H9 (cell line): ENCODE data around the gene APOA1. TPM values are rescaled to one million over a fixed set of nuclear protein-coding genes. Genes with fewer than 3 reads are reported as not detected.

ENCODE experiments used
- DNase-seq: peaks from one replicate; pipeline ENCODE4 v3.0.0-alpha.2; 2017
- H2AFZ ChIP-seq: one replicate; pipeline ENCODE4 v1.6.1; 2013; ENCODE audit warnings: mild to moderate bottlenecking, low read length, control low read depth, moderate library complexity
- H2AK5ac ChIP-seq: 2 replicates; pipeline ENCODE4 v1.6.1; 2013; ENCODE audit warnings: low read length, control low read depth, mixed read lengths; ENCODE audit not compliant: insufficient read length
- H2BK120ac ChIP-seq: one replicate; pipeline ENCODE4 v1.6.1; 2013; ENCODE audit warnings: low read depth, mild to moderate bottlenecking, low read length, control low read depth, inconsistent platforms; ENCODE audit not compliant: poor library complexity, severe bottlenecking
- H2BK12ac ChIP-seq: 2 replicates; pipeline ENCODE4 v1.6.1; 2013; ENCODE audit warnings: low read length, control low read depth, mixed read lengths, low read depth; ENCODE audit not compliant: insufficient read length
- H2BK15ac ChIP-seq: 2 replicates; pipeline ENCODE4 v1.6.1; 2013; ENCODE audit warnings: low read depth, low read length, control low read depth
- H2BK20ac ChIP-seq: one replicate; pipeline ENCODE4 v1.6.1; 2013; ENCODE audit warnings: low read depth, mild to moderate bottlenecking, low read length, control low read depth, inconsistent platforms; ENCODE audit not compliant: poor library complexity, severe bottlenecking
- H2BK5ac ChIP-seq: 2 replicates; pipeline ENCODE4 v1.6.1; 2013; ENCODE audit warnings: low read length, control low read depth, mixed read lengths; ENCODE audit not compliant: insufficient read length
- H3K14ac ChIP-seq: 2 replicates; pipeline ENCODE4 v1.6.1; 2013; ENCODE audit warnings: low read length, control low read depth; ENCODE audit not compliant: insufficient read depth
- H3K18ac ChIP-seq: 2 replicates; pipeline ENCODE4 v1.6.1; 2013; ENCODE audit warnings: low read depth, mild to moderate bottlenecking, mixed read lengths, low read length, control low read depth; ENCODE audit not compliant: insufficient read length
- H3K23ac ChIP-seq: 2 replicates; pipeline ENCODE4 v1.6.1; 2013; ENCODE audit warnings: low read length, control low read depth, mixed read lengths, low read depth; ENCODE audit not compliant: insufficient read length
- H3K23me2 ChIP-seq: 2 replicates; pipeline ENCODE4 v1.6.1; 2013; ENCODE audit warnings: low read depth, mild to moderate bottlenecking, mixed read lengths, low read length, control low read depth; ENCODE audit not compliant: insufficient read length, poor library complexity, severe bottlenecking
- H3K27ac ChIP-seq: 2 replicates; pipeline ENCODE4 v1.5.1; 2013; ENCODE audit warnings: low read length, control low read depth, mixed read lengths, low read depth; ENCODE audit not compliant: insufficient read length
- H3K27me3 ChIP-seq: 2 replicates; pipeline ENCODE4 v1.6.1; 2013; ENCODE audit warnings: low read length, control low read depth, inconsistent platforms; ENCODE audit not compliant: insufficient read depth
- H3K4ac ChIP-seq: 2 replicates; pipeline ENCODE4 v1.6.1; 2013; ENCODE audit warnings: low read depth, mild to moderate bottlenecking, control low read depth, inconsistent platforms, low read length, moderate library complexity
- H3K4me1 ChIP-seq: 2 replicates; pipeline ENCODE4 v1.6.1; 2013; ENCODE audit warnings: low read length, control low read depth, inconsistent platforms; ENCODE audit not compliant: insufficient read depth
- H3K4me2 ChIP-seq: 2 replicates; pipeline ENCODE4 v1.6.1; 2013; ENCODE audit warnings: low read length, control low read depth, mixed read lengths; ENCODE audit not compliant: insufficient read length, insufficient read depth
- H3K56ac ChIP-seq: 2 replicates; pipeline ENCODE4 v1.6.1; 2013; ENCODE audit warnings: low read depth, mild to moderate bottlenecking, mixed read lengths, low read length, control low read depth; ENCODE audit not compliant: insufficient read length
- H3K79me1 ChIP-seq: 2 replicates; pipeline ENCODE4 v1.6.1; 2013; ENCODE audit warnings: low read depth, mild to moderate bottlenecking, moderate library complexity, low read length, control low read depth, inconsistent platforms; ENCODE audit not compliant: insufficient read depth, poor library complexity, severe bottlenecking
- H3K79me2 ChIP-seq: 2 replicates; pipeline ENCODE4 v1.6.1; 2013; ENCODE audit warnings: low read length, control low read depth, inconsistent platforms; ENCODE audit not compliant: insufficient read depth
- H3K9ac ChIP-seq: 2 replicates; pipeline ENCODE4 v1.6.1; 2013; ENCODE audit warnings: low read length, control low read depth, mixed read lengths; ENCODE audit not compliant: insufficient read length; ENCODE audit errors: extremely low read depth
- H3K9me3 ChIP-seq: one replicate; pipeline ENCODE4 v1.6.1; 2013; ENCODE audit warnings: low read depth, low read length, inconsistent platforms; ENCODE audit not compliant: control insufficient read depth
- H3T11ph ChIP-seq: one replicate; pipeline ENCODE4 v1.6.1; 2013; ENCODE audit warnings: mild to moderate bottlenecking, low read length, control low read depth, inconsistent platforms
- H4K20me1 ChIP-seq: one replicate; pipeline ENCODE4 v1.6.1; 2013; ENCODE audit not compliant: control insufficient read depth, insufficient read length, insufficient read depth
- H4K5ac ChIP-seq: 2 replicates; pipeline ENCODE4 v1.6.1; 2013; ENCODE audit warnings: low read depth, mild to moderate bottlenecking, mixed read lengths, low read length, control low read depth; ENCODE audit not compliant: insufficient read length
- H4K8ac ChIP-seq: replicated peaks from 2 replicates; pipeline ENCODE4 v1.6.1; 2013; ENCODE audit warnings: low read length, control low read depth, mixed read lengths, low read depth; ENCODE audit not compliant: insufficient read length
- H4K91ac ChIP-seq: 2 replicates; pipeline ENCODE4 v1.6.1; 2013; ENCODE audit warnings: low read depth, mild to moderate bottlenecking, moderate library complexity, mixed read lengths, low read length, control low read depth; ENCODE audit not compliant: insufficient read length
- H3K27ac Mint-ChIP-seq, 3 experiments: 2 replicates in 2 of 3; 3 replicates in 1 of 3; pipeline ENCODE4 v1.8.0; 2020 to 2021; ENCODE audit warnings: mixed read lengths in 3 of 3, mild to moderate bottlenecking in 1 of 3, moderate library complexity in 1 of 3
- H3K27me3 Mint-ChIP-seq: 2 replicates; pipeline ENCODE4 v1.8.0; 2021; ENCODE audit warnings: low read depth, mild to moderate bottlenecking, moderate library complexity, mixed read lengths
- H3K36me3 Mint-ChIP-seq, 3 experiments: 2 replicates in 2 of 3; 3 replicates in 1 of 3; pipeline ENCODE4 v1.8.0; 2020 to 2021; ENCODE audit warnings: low read depth in 3 of 3, mixed read lengths in 3 of 3; ENCODE audit not compliant: insufficient read depth in 1 of 3
- H3K4me1 Mint-ChIP-seq, 2 experiments: 2 replicates each; pipeline ENCODE4 v1.8.0; 2020; ENCODE audit warnings: mixed read lengths in 2 of 2
- H3K4me3 Mint-ChIP-seq, 2 experiments: 2 replicates in 1 of 2; 3 replicates in 1 of 2; pipeline ENCODE4 v1.8.0; 2020 to 2021; ENCODE audit warnings: mild to moderate bottlenecking in 2 of 2, mixed read lengths in 2 of 2, moderate library complexity in 1 of 2
- H3K9me3 Mint-ChIP-seq, 2 experiments: 2 replicates in 1 of 2; 3 replicates in 1 of 2; pipeline ENCODE4 v1.8.0; 2020; ENCODE audit warnings: mild to moderate bottlenecking in 2 of 2, mixed read lengths in 2 of 2, moderate library complexity in 1 of 2
- CTCF ChIP-seq: fragments of 200-600 bp; sonication (generic); conservative IDR thresholded peaks from 3 replicates; pipeline ENCODE4 v1.8.0; 2021; ENCODE audit warnings: antibody characterized with exemption, mild to moderate bottlenecking
- WGBS: extraction: QIAGEN DNeasy Blood & Tissue Kit; methylation state at CpG from one replicate; pipeline ENCODE4 v1.1.7; 2013; ENCODE audit warnings: missing lambda C conversion rate, low lambda C conversion rate, mixed read lengths; ENCODE audit not compliant: insufficient read length; ENCODE audit errors: extremely low coverage; 5-methylcytosine and 5-hydroxymethylcytosine counted together
- total RNA-seq: library from RNA; stranded (reverse); gene quantifications from 2 replicates; pipeline ENCODE4 v1.2.1, GENCODE V29; 2021

The APOA1 gene
- total RNA-seq, 1 experiment from 2014 or later, result 0.68 TPM

- H3K23ac ChIP-seq, result no peak overlapping the region
- no peak overlapping the region for H3K14ac ChIP-seq
- H3K18ac ChIP-seq, result no peak overlapping the region
- no peak overlapping the region for H3K9ac ChIP-seq
- no peak overlapping the region for H3K27ac Mint-ChIP-seq
- H3K4me3 Mint-ChIP-seq, result no peak overlapping the region
- no peak overlapping the region for H2BK15ac ChIP-seq
- H3K79me2 ChIP-seq, result no peaks in the 10 kb centered on the region
- no peaks in the 10 kb centered on the region for H3K4me1 Mint-ChIP-seq
- no peak overlapping the region for H3T11ph ChIP-seq
- H4K8ac ChIP-seq, result no peak overlapping the region
- no peak overlapping the region for H3K27ac ChIP-seq
- H2AFZ ChIP-seq, result no peak overlapping the region
- no peak overlapping the region for H2BK12ac ChIP-seq
- DNase-seq, result no peak
- no peaks in the 10 kb centered on the region for H3K23me2 ChIP-seq
- H3K27me3 ChIP-seq, result no peaks in the 10 kb centered on the region
- no peak overlapping the region for H2BK120ac ChIP-seq
- no peak overlapping the region for H4K91ac ChIP-seq
- no peak overlapping the region for H2AK5ac ChIP-seq
- H2BK20ac ChIP-seq, result no peak overlapping the region
- H3K9me3 Mint-ChIP-seq, result no peaks in the 10 kb centered on the region
- H3K36me3 Mint-ChIP-seq, result peaks cover 21 to 45% (median 40%) of the 10 kb centered on the region in 3 experiments
- H3K27me3 Mint-ChIP-seq, result no peaks in the 10 kb centered on the region
- no peak overlapping the region for H4K5ac ChIP-seq
- H3K79me1 ChIP-seq, result no peaks in the 10 kb centered on the region
- no peaks in the 10 kb centered on the region for H3K9me3 ChIP-seq
- no peak for TF ChIP-seq CTCF
- H2BK5ac ChIP-seq, result no peak overlapping the region
- no peak overlapping the region for H3K56ac ChIP-seq
- no peak overlapping the region for H3K4me2 ChIP-seq
- WGBS, result no CpG with 5 or more reads among the region's 6 CpGs
- no peak overlapping the region for H3K4ac ChIP-seq
- H4K20me1 ChIP-seq, result no peaks in the 10 kb centered on the region
- H3K4me1 ChIP-seq, result no peaks in the 10 kb centered on the region
These were observed 16.1 kb upstream of the APOA1 start for GRCh38 chr11:116853461-116854073.
